HEK293 (cell line): ENCODE results near the gene GPRC5B.

ENCODE experiments used
- CTCF ChIP-seq: fragments of 450-650 bp; formaldehyde crosslinking; IDR thresholded peaks from 2 replicates; pipeline ENCODE4 v1.5.1; 2016; ENCODE audit warnings: missing biosample characterization, missing genetic modification characterization
- ZNF10 ChIP-seq: fragments of 450-650 bp; formaldehyde crosslinking; IDR thresholded peaks from 2 replicates; pipeline ENCODE4 v1.5.1; 2017; ENCODE audit warnings: missing biosample characterization, missing genetic modification characterization
- ZNF529 ChIP-seq: fragments of 450-650 bp; formaldehyde crosslinking; IDR thresholded peaks from 2 replicates; pipeline ENCODE4 v1.5.1; 2017; ENCODE audit warnings: missing genetic modification characterization, missing biosample characterization; ENCODE audit not compliant: insufficient replicate concordance
- ZNF530 ChIP-seq: fragments of 450-650 bp; formaldehyde crosslinking; IDR thresholded peaks from 2 replicates; pipeline ENCODE4 v1.5.1; 2016; ENCODE audit warnings: low read depth, missing biosample characterization, missing genetic modification characterization
- ZNF777 ChIP-seq: fragments of 450-650 bp; formaldehyde crosslinking; IDR thresholded peaks from 2 replicates; pipeline ENCODE4 v1.5.1; 2017; ENCODE audit warnings: missing biosample characterization, missing genetic modification characterization, borderline replicate concordance
- TF ChIP-seq, protein P1 (sequence below): fragments of 450-650 bp; formaldehyde crosslinking; IDR thresholded peaks from 2 replicates; pipeline ENCODE4 v1.5.1; 2016; ENCODE audit warnings: missing biosample characterization, missing genetic modification characterization

- TF ChIP-seq ZNF10 (tag by site-specific recombination): no peak
- TF ChIP-seq CTCF: no peak
- no peak for TF ChIP-seq ZNF777 (tag by site-specific recombination)
- TF ChIP-seq, protein P1, sequence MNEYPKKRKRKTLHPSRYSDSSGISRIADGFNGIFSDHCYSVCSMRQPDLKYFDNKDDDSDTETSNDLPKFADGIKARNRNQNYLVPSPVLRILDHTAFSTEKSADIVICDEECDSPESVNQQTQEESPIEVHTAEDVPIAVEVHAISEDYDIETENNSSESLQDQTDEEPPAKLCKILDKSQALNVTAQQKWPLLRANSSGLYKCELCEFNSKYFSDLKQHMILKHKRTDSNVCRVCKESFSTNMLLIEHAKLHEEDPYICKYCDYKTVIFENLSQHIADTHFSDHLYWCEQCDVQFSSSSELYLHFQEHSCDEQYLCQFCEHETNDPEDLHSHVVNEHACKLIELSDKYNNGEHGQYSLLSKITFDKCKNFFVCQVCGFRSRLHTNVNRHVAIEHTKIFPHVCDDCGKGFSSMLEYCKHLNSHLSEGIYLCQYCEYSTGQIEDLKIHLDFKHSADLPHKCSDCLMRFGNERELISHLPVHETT (tag by site-specific recombination): no peak
- no peak for TF ChIP-seq ZNF530 (tag by site-specific recombination)
- no peak for TF ChIP-seq ZNF529
Measured at GRCh38 chr16:19833581-19833980, 51.1 kb downstream of the GPRC5B start.
